Measurements from ENCODE around the gene MPHOSPH10.

DNA sequence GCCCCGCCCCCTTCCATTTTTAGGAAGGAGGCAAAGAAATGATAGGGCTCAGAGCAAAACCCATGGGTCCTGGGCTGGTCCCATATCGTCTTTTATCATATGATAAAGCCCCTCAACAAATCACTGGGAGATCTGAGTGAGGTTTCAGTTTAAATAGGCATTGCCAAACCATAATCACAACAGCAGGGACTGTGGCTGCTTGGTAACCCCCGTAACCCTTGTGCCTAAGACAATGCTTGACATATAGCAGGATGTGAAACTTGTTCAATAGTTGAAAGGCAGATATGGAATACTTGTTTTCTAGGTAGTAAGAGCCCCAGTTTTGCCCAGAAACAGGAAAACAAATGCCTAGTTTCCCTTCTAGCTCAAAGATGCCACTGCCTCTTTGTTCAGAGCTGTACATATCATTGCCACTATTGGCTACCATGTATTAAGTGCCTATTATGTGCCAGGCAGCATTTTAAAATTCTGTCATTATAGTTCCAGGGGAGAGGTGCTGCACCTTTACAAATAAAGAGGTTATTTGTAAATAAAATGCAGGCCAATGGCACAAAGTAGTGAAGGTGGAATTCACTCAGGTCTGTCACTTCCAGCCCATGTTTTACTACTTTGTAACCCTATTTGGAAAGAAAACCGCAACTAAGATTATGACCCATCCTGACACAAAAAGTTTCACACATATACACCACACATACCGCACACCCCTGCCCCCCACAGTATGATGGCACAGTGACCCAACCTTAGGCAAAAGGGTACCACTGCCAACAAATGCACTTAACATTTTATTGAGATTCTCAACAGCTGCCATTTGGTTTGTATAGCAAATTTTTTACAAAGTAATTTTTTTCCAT is 47.8 kb upstream of the MPHOSPH10 start:
- TF ChIP-seq, protein P1, sequence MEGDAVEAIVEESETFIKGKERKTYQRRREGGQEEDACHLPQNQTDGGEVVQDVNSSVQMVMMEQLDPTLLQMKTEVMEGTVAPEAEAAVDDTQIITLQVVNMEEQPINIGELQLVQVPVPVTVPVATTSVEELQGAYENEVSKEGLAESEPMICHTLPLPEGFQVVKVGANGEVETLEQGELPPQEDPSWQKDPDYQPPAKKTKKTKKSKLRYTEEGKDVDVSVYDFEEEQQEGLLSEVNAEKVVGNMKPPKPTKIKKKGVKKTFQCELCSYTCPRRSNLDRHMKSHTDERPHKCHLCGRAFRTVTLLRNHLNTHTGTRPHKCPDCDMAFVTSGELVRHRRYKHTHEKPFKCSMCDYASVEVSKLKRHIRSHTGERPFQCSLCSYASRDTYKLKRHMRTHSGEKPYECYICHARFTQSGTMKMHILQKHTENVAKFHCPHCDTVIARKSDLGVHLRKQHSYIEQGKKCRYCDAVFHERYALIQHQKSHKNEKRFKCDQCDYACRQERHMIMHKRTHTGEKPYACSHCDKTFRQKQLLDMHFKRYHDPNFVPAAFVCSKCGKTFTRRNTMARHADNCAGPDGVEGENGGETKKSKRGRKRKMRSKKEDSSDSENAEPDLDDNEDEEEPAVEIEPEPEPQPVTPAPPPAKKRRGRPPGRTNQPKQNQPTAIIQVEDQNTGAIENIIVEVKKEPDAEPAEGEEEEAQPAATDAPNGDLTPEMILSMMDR (IDR thresholded peaks at IDR 0.05 in 4 of 5, conservative IDR thresholded peaks at IDR 0.05 in 1 of 5) = no peak
- TF ChIP-seq POLR2A (IDR thresholded peaks at IDR 0.05) = no peak
